ENCODE data around the gene S100A14. TPM values are rescaled to one million over a fixed set of nuclear protein-coding genes. Genes with fewer than 3 reads are reported as not detected.
A peak's percentile ranks its signal among the peaks of the same experiment; 100 is the strongest.

S100A14 gene
- total RNA-seq, 1 experiment from 2014 or later = 0.57 TPM

GRCh38 chr1:153609585-153609907 is 6.6 kb downstream of the S100A14 start:
- no TSS peak for BruUV-seq (replicated peaks)
- ChIA-PET POLR2A (no interaction called here), CTCF (no interaction called here)
- peak overlapping the region in 1 of 2 experiments; percentile 49; a peak in 2 of 4 replicates for H3K4me3 ChIP-seq (ENCODE audit: low read depth in 2 of 2, low read length in 2 of 2)
- H3K36me3 ChIP-seq (ENCODE audit: control insufficient read depth, insufficient read depth, low read length) = no peaks in the 10 kb centered on the region
- in situ Hi-C loops (cut with HindIII; ENCODE audit: low pct_unique_long_range_greater_than_20kb, low sequenced_read_pairs) (loop anchor here (25.0 kb wide), 1 partner anchor 247 kb away; the partner anchor contains the start of gene S100A9), intact Hi-C loops (cut with micrococcal nuclease; ENCODE audit: unreplicated experiment) (no loop called here)
- H3K27me3 ChIP-seq (ENCODE audit: control insufficient read depth, insufficient read depth, low read length) = no peaks in the 10 kb centered on the region
- no peak for DNase-seq (ENCODE audit: low read depth, low spot score)
- peaks cover 47% of the 10 kb centered on the region for H3K4me1 ChIP-seq (ENCODE audit: control insufficient read depth, insufficient read depth, low read length)
- TF ChIP-seq, protein P1, sequence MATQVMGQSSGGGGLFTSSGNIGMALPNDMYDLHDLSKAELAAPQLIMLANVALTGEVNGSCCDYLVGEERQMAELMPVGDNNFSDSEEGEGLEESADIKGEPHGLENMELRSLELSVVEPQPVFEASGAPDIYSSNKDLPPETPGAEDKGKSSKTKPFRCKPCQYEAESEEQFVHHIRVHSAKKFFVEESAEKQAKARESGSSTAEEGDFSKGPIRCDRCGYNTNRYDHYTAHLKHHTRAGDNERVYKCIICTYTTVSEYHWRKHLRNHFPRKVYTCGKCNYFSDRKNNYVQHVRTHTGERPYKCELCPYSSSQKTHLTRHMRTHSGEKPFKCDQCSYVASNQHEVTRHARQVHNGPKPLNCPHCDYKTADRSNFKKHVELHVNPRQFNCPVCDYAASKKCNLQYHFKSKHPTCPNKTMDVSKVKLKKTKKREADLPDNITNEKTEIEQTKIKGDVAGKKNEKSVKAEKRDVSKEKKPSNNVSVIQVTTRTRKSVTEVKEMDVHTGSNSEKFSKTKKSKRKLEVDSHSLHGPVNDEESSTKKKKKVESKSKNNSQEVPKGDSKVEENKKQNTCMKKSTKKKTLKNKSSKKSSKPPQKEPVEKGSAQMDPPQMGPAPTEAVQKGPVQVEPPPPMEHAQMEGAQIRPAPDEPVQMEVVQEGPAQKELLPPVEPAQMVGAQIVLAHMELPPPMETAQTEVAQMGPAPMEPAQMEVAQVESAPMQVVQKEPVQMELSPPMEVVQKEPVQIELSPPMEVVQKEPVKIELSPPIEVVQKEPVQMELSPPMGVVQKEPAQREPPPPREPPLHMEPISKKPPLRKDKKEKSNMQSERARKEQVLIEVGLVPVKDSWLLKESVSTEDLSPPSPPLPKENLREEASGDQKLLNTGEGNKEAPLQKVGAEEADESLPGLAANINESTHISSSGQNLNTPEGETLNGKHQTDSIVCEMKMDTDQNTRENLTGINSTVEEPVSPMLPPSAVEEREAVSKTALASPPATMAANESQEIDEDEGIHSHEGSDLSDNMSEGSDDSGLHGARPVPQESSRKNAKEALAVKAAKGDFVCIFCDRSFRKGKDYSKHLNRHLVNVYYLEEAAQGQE (IDR thresholded peaks at IDR 0.05; ENCODE audit: insufficient read depth in 1 of 2, low read depth in 2 of 2, low read length in 1 of 2) = no peak
- TF ChIP-seq POLR2AphosphoS5 (IDR thresholded peaks at IDR 0.05; ENCODE audit: low read depth, low read length) = no peak
- TF ChIP-seq SIN3A (IDR thresholded peaks at IDR 0.05; ENCODE audit: borderline replicate concordance, insufficient read depth, low read depth, low read length) = no peak
- TF ChIP-seq, protein P2, sequence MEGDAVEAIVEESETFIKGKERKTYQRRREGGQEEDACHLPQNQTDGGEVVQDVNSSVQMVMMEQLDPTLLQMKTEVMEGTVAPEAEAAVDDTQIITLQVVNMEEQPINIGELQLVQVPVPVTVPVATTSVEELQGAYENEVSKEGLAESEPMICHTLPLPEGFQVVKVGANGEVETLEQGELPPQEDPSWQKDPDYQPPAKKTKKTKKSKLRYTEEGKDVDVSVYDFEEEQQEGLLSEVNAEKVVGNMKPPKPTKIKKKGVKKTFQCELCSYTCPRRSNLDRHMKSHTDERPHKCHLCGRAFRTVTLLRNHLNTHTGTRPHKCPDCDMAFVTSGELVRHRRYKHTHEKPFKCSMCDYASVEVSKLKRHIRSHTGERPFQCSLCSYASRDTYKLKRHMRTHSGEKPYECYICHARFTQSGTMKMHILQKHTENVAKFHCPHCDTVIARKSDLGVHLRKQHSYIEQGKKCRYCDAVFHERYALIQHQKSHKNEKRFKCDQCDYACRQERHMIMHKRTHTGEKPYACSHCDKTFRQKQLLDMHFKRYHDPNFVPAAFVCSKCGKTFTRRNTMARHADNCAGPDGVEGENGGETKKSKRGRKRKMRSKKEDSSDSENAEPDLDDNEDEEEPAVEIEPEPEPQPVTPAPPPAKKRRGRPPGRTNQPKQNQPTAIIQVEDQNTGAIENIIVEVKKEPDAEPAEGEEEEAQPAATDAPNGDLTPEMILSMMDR (IDR thresholded peaks at IDR 0.05) = no peak
- no peak for TF ChIP-seq TCF7L2 (IDR thresholded peaks at IDR 0.05; ENCODE audit: low read depth, low read length)
- no peak; the same call in 1 of the 2 replicates for ATAC-seq
- H3K9me3 ChIP-seq (ENCODE audit: control insufficient read depth, insufficient read depth, low read depth, low read length) = no peaks in the 10 kb centered on the region
- H3K27ac ChIP-seq (ENCODE audit: low read length) = peak overlapping the region; percentile 79

GRCh38 chr1:153608742-153609584 is 7.2 kb downstream of the S100A14 start:
- CTCF ChIA-PET = no interaction called here
- no TSS peak for BruUV-seq (replicated peaks)
- Histone ChIP-seq H3K4me3 (ENCODE audit: low read depth in 2 of 2, low read length in 2 of 2) (peak overlapping the region; percentile 33 to 49), H3K27ac (ENCODE audit: low read length) (peak overlapping the region; percentile 79), H3K36me3 (ENCODE audit: control insufficient read depth, insufficient read depth, low read length) (no peaks in the 10 kb centered on the region), H3K4me1 (ENCODE audit: control insufficient read depth, insufficient read depth, low read length) (peaks cover 47% of the 10 kb centered on the region), H3K9me3 (ENCODE audit: control insufficient read depth, insufficient read depth, low read depth, low read length) (no peaks in the 10 kb centered on the region), H3K27me3 (ENCODE audit: control insufficient read depth, insufficient read depth, low read length) (no peaks in the 10 kb centered on the region)
- ATAC-seq = peak; percentile 80
- in situ Hi-C loops (cut with HindIII; ENCODE audit: low pct_unique_long_range_greater_than_20kb, low sequenced_read_pairs) (loop anchor here (25.0 kb wide), 1 partner anchor 247 kb away; the partner anchor contains the start of gene S100A9), intact Hi-C loops (cut with micrococcal nuclease; ENCODE audit: unreplicated experiment) (no loop called here)
- POLR2A ChIA-PET = no interaction called here
- DNase-seq (ENCODE audit: low read depth, low spot score) = peak; percentile 67
- peak; percentile 20; the same call in 1 of the 2 replicates for TF ChIP-seq POLR2AphosphoS5 (IDR thresholded peaks at IDR 0.05; ENCODE audit: low read depth, low read length)
- TF ChIP-seq, protein P1 (IDR thresholded peaks at IDR 0.05; ENCODE audit: insufficient read depth in 1 of 2, low read depth in 2 of 2, low read length in 1 of 2) = no peak

Measured in Panc1 (cell line).